Measurements from ENCODE around the gene RRM2.

The RRM2 gene

DNA sequence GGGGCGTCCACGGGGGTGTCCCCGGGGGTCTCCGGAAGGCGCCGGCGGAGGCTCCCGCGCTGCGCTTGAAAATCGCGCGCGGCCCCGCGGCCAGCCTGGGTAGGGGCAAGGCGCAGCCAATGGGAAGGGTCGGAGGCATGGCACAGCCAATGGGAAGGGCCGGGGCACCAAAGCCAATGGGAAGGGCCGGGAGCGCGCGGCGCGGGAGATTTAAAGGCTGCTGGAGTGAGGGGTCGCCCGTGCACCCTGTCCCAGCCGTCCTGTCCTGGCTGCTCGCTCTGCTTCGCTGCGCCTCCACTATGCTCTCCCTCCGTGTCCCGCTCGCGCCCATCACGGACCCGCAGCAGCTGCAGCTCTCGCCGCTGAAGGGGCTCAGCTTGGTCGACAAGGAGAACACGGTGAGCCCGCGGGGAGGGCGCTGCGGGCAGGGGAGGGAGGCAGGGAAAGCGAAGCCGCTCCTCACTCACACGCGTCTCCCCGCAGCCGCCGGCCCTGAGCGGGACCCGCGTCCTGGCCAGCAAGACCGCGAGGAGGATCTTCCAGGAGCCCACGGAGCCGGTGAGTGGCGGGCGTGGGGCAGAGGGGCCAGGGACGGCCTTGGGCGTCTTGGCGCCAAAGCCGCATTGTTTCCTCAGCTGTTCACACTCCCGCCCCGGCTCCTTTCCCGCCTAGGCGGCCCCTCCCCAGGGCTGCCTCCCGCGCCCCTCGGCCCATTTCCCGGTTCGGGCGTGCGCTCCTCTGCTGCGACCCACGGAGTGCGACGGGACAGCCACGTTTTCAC lies at the start of gene RRM2:
Gene RRM2, plus strand, starts transcription at position 240 of the 781 bp plus-strand sequence. Its CDS starts 60 bp downstream, at position 300.
- peak within 1 kb of the TSS; percentile 83 for H3K27ac ChIP-seq
- DNase-seq (ENCODE audit: low read depth, low spot score): no peak

DNA sequence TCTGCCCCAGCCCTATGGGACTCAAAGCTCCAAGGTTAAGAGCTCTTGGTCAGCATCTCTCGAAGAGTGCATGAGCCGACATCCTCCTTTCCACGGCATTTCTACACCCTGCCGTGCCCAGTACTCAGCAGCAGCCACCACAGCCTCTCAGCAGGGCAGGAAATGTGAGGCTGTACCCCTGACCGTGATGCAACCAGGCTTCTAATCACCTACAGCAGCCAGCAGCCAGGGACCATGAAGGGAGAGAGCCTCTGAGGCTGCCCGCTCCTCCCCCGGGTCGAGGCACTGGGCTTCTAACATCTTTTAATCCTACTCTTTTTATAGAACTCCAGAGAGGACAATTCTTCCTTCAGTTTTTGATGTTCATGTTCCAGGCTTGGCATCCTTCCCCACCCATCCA lies 48.8 kb upstream of the RRM2 start:
- no peak overlapping the region for H3K27ac ChIP-seq
- DNase-seq (ENCODE audit: low read depth, low spot score): no peak

DNA sequence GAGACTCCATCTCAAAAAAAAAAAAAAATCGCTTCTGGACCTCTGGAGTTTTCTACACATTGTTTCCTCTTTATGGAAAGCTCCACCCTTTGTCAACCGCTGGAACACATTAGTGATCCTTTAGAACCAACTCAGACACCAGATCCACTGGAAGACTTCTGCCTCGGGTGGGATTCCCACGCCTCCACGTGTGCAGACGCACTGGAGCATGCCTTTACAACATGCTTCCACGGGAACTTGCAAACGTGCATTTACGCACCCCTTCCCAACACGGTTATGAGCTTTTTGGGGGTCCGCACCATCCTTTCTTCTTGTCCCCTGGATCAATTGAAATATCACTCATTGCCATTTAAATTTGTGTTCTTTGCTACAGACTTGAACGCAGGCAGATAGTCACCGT lies 47.4 kb upstream of the RRM2 start:
- no peak overlapping the region for H3K27ac ChIP-seq
- no peak for DNase-seq (ENCODE audit: low read depth, low spot score)

DNA sequence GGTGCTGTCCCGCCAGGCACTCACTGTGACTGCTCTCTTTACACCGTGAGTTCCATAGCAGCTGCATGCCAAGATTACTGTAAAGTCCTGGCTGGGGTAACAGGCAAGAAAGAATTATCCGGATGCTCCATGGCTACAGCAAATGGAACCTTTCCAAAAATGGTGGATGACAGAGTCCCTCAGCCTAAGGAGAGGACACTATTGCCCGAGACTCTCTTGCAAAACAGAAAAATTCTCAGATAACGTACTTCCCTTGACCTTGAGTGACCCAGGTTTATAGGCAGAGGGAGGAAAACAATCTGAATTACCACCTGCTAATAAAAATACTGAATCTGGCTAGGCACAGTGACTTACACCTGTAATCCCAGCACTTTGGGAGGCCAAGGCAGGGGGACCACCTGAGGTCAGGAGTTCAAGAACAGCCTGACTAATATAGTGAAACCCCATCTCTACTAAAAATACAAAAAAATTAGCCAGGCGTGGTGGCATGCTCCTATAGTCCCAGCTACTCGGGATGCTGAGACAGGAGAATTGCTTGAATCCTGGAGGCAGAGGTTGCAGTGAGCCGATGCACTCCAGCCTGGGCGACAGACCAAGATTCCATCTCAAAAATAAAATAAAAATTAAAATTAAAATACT lies 46.8 kb upstream of the RRM2 start:
- DNase-seq (ENCODE audit: low read depth, low spot score): no peak
- H3K27ac ChIP-seq: no peak overlapping the region

DNA sequence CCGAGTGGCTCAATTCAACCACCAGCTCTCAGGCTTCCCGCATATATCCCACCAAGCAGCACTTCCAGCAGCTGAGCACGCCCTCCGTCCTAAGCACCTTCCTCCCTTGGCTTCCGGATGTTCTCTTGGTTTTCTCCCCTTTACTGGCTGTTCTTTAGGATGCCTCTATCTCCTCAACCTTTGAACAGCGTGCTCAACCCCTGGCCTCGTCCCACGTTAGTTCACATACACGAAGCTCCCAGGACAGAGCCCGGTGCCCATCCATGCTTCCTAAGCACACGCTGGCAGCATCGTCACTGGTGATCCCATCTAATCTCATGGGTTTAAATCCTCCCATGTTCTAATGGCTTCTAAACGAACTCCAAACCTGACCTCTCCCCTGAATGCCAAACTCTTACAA lies 46.0 kb upstream of the RRM2 start:
- H3K27ac ChIP-seq: no peak overlapping the region
- DNase-seq (ENCODE audit: low read depth, low spot score): no peak

DNA sequence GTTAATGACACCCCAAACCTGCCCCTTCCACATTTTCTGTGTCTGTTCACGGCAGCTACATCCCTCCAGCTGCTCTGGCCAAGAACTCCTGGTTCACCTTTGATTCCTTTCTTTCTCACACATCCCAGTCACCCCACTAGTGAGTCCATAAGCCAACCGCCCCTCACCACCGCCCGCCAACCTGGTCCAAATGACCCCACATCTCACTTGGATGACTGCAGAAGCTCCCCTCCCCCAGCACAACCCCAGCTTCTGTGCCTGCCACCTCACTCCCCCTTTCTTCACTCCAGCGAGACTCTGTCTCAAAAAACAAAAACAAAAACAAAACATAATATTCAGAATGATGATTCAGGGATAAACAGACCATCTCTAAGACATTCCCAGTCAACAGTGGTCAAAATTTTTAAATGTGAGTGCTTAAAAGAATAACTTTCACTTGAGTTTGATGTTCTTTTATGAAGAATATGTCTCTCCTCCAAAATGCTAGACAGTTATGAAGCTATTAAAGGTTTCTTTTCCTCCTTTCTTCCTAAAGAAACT lies 45.5 kb upstream of the RRM2 start:
- no peak overlapping the region for H3K27ac ChIP-seq
- DNase-seq (ENCODE audit: low read depth, low spot score): no peak

DNA sequence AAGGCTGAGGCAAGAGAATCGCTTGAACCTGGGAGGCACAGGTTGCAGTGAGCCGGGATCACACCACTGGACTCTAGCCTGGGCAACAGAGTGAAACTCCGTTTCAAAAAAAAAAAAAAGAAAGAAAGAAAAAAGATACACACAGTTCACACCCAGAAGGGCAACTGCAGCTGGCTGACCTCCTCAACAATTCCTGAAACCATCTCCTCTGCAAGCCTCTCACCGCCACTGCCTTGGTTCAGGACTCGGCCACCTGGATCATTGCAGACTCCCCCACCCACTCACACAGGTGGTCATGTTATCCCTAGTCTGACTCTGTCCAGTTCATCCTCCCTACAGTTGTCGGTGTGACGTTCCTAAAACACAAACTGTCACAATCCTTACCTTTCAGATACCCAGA lies 44.5 kb upstream of the RRM2 start:
- no peak for DNase-seq (ENCODE audit: low read depth, low spot score)
- H3K27ac ChIP-seq: no peak overlapping the region

DNA sequence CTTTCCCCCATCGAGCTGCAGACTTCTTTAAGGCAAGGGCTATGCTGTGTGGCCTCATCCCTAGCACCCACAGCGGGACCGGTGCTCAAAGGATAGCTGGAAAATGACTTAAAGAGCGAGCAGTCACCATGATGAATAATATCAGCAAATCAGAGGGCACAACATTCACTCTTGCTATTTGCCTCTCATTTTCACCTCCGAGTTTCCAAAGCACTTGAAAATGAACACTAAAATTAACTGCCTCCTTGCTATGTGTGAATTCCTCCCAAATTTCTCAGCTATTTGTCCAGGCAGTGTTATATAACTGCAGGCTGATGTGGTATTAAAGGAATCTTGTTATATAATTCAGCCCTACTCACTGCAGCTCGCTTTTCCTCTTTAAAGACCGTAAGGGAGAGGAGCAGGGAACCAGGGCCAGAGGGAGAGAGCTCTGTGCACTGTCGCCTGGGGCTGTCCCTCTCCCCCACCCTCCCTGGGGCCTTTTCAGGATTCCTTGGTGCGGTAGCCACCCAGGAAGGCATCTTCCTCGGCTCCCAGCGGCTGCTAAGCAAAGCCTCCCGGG lies 43.8 kb upstream of the RRM2 start:
- H3K27ac ChIP-seq: no peak overlapping the region
- no peak for DNase-seq (ENCODE audit: low read depth, low spot score)

DNA sequence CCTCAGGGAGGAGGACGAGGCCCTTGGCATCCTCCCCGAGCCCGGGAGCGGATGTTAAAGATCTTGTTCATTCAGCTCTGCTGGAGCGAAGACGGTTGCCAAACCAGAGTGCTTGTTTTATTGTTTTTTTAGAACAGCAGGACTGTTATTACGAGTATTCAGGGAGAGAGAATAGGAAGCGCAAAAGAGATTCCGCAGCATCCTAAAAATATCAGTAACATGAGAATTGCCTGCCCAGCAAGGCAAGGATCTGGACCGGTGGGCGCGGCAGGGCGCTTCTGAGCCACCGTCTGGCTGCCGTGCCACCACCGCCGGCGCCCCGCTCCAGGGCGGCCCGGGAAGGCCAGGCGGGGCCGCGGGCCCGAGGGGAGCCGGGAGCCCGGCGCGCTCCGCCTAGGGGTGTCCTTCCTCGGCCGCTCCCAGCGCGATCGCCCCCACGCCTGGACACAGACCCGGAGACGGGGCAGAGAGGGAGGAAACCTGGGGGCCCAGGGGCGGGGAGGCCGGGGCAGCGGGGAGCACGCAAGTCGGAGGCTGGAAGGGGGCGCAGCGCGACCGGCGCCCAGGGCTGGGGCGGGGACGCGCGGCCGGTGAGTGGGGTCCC lies 43.2 kb upstream of the RRM2 start:
- no peak overlapping the region for H3K27ac ChIP-seq
- DNase-seq (ENCODE audit: low read depth, low spot score): no peak

DNA sequence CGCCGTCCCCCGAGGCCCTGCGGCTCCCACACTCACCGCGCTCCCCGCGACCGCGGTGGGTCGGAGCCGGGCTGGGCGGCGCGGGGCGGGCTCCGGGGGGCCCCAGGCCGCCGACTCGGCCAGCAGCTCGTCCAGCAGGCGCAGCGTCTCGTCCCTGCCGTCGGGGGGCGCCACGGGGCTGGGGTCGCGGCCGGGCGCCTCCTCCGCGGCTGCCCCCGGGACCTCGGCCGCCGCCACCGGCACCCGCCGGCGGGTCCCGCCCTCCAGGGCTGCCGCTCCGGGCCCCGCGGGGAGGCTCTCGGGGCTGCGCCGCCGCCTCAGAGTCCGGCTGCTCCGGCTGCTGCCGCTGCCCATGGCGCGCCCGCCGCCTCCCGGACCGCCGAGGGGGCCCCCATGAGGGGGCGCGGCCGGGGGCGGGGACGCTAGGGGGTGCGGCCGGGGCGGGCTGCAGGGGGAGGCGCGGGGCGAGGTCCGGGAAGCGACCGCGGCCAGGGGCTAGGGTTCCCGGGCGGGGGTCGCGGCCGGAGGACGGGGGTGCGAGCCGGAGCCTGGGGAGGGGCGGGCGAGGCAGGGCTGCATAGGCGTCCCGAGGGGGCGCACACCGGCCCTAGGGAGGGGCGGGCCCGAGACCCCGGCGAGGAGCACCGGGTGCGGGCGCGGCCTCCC lies 42.5 kb upstream of the RRM2 start, which contains the start of gene CYS1:
Gene CYS1, minus strand, starts transcription at position 542 of the 666 bp plus-strand sequence. Its CDS starts 188 bp downstream, at position 354.
- no peak for DNase-seq (ENCODE audit: low read depth, low spot score)
- no peak within 1 kb of the TSS for H3K27ac ChIP-seq

DNA sequence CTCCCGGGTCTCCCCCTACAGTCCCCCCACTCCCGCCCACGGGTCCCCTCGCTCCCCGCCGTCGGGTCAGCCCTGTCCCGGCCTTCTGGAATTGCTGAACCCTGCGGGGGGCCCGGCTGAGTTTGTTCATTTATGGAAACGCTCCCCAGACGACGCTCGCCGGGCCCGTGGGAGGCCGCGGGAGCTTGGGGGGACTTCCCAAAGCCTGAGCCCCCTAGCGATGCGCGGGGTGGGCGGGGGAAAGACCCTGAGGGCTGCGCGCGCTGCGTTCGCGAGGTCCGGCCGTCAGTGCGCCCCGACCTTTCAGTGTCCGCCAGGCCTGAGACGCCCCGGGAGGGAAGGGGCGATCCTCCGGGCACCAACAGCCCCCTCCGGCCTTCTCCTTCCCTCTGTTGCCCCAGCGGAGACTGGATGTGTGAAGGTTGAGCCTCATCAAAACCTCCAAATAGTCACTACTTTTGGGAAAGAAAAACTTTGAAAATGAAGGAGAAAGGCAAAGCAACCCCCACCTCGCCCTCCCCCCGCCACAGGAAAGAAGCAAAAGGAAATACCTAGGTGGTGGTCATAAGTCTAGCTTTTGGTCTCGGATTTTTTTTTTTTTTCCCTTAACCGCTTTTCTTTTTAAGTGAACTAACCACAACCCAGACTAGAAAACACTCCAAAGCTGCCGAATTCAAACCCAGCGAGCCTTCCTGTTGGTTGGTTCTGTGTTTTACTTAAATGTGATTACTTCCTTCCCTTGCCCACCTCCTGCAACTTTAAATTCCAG lies 41.8 kb upstream of the RRM2 start:
- no peak for DNase-seq (ENCODE audit: low read depth, low spot score)
- H3K27ac ChIP-seq: no peak overlapping the region

DNA sequence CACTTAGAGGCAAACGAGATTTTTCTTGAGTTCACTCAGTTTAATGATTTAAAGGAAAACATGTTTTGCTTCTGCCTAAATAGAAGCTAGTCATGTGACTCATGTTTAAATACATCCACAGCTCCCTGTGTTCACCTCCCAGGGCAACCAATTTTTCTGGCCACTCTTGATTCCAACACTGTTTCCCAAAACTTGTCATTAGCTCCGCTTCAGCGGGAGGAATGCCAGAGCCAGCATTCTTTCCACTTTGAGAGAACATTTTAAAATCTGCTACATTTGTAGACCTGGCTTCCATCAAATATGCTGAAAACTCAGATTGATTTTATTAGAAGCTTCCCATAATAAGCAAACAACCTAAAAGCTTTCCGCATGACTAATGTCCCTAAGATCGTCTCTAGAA lies 39.5 kb upstream of the RRM2 start:
- no peak overlapping the region for H3K27ac ChIP-seq

DNA sequence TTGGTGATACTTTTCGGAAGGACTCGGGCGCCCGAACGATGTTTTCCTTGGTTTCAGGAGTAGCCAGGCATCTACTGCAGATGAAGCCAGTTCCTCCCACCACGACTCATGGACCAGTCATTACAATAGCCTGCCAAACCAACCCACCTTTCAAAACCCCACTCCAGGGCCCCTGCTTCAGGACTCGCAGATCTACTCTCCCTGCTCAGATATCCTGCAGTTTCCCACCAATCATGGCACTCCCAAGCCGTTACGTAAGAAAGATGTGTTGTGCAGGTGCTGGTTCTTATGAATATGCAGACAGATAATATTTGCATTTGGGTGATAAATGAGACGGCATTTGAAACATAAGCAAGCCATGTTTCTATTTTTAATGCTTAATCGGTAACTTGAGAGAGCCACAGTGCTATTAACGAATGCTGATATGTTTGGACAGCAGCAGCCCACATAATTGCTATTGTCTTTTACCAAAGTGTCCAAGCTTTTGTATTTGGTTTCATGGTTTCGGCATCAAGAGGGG lies 38.8 kb upstream of the RRM2 start:
- no peak overlapping the region for H3K27ac ChIP-seq
- DNase-seq (ENCODE audit: low read depth, low spot score): no peak

More for the DNA sequence above, 39.5 kb upstream of the RRM2 start:
- DNase-seq (ENCODE audit: low read depth, low spot score): no peak

DNA sequence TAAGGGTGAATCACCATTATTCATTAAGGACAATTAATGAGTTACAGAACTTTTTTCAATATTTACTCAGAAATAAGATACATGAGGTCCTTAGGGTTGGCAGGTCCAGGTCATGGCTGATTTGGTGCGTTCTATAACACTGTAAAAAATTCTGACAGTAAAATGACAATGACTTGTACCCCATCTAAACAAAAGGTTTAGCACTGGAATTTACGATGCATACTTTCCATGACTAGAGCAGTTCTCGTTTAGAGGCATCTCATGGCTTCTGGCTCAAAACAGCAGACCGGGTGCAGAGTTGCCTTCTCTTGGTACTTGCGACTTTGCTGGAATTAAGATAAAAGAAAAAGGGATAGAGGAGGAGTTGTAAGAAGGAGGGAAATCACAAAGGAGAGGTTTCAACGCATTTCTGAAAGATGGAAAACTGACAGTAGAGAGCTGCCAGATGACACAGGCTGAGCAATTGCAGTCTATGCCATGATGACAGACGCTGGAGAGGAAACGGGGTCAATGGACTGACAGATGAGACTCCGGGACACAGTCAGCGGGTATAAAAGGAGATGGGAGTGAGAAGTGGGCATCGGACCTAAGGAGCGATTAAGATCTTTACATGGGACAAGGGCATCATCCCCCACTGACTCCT lies 38.2 kb upstream of the RRM2 start:
- H3K27ac ChIP-seq: no peak overlapping the region
- DNase-seq (ENCODE audit: low read depth, low spot score): no peak

DNA sequence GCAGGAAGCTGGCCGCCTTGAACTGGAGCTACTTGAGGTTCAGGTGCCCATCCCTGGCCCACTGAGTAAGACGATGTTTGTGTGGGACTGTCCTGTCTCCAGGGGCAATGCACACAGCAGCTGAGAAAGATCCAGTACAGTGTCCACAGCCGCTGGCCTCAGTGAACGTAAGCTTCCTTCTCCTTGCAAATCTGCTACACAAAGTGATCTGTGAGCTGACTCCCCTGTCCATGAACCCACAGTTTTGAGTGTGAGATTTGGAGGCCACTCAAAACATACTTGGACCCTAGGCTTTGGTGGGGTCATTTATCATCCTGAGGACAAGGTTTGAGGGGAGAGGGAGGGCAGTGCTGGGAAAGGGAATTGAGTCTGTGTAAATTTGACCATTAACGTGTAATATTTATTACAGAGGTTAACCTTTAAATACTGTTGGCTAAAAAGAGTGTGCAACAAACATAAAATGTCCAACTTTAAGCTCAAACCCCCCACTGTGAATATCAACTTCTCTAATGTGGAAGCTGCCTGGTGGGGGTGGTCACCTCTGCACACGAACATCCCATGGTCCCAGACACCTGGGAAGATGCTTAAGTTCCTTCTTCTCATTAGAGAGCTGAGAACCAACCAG lies 37.4 kb upstream of the RRM2 start:
- H3K27ac ChIP-seq: no peak overlapping the region
- DNase-seq (ENCODE audit: low read depth, low spot score): no peak

DNA sequence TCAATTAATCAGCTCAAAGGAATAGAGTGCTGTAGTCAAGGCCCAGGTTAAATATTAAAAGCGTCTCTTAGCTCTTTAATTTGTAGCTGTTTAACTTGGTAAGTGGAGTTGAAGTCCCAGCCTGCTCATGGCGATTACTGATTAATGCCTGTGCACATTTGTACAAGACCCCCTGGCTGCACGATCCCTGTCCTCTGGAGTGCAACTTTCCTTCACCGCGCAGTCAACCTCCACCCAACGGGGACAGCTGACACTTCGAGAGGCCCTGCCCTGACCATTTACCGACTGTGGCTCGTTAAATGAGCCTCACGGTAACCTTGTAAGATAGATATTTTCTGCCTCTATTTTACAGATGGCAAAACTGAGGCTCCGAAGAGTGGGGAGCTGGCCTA lies 36.9 kb upstream of the RRM2 start:
- H3K27ac ChIP-seq: no peak overlapping the region
- no peak for DNase-seq (ENCODE audit: low read depth, low spot score)

DNA sequence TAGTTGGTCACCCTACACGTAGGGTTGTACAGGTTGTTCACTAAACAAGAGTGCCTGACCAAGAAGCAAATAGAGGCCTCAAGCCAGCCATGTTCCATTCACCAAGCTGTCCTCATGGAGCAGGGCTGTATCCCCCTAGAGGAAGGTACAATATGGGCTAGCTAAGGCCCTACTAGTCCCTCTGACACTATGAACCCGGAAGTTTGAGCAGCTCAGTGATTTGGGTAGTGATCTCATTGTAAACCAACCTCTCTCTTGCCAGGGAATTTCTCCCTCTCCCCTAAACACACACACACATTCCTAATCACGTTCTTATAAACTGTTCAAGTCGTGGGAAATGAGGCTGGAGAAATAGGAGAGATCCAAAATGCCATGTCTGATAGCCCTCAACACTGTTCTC lies 35.6 kb upstream of the RRM2 start:
- no peak for DNase-seq (ENCODE audit: low read depth, low spot score)
- H3K27ac ChIP-seq: no peak overlapping the region

DNA sequence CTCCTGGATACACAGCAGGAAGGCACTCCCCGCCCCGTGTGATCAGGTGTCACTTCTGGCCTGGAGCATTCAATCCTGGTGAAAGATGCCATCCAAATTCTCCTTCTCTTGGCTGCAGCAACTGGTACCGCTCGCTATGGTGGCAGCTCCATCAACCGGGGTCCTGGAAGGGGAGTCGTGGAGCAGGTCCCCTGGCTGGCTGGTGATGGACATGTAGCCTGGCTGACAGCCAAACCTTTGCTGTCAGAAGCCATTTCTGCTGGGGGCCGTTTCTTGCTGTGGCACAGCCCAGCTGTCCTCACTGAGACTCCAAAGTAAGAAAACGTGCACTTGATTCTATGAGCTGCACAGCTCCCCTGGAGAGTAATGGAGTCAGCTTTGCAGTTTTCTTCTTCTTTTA lies 35.2 kb upstream of the RRM2 start:
- H3K27ac ChIP-seq: no peak overlapping the region
- no peak for DNase-seq (ENCODE audit: low read depth, low spot score)
